ENCODE results near the gene EFHB.
"Not testable (repeated sequence)": the region's sequence is repeated elsewhere in the genome, so short reads cannot be mapped to it uniquely, and the experiment has no call there.

Gene EFHB

DNA sequence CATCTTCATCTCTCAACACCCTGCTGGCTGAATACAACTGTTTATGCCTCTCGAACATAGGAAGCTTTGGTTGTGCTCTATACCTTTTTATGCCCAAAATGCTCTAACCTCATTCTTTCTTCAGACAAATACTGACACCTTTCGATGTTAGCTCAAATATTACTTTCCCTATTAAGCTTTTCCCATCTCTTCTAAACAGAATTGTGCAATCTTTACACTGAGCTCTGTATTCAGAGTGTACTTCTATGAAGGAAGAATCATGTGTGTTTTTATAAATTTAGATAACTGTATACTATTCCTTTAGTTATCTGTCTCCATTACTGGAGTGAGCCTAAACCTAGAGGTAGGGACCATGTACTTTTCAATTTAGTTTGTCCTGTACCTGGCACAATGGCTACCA is 1.6 kb downstream of the EFHB start:
- DNase-seq (ENCODE audit: low read depth in 2 of 3, low spot score in 1 of 3): no peak

DNA sequence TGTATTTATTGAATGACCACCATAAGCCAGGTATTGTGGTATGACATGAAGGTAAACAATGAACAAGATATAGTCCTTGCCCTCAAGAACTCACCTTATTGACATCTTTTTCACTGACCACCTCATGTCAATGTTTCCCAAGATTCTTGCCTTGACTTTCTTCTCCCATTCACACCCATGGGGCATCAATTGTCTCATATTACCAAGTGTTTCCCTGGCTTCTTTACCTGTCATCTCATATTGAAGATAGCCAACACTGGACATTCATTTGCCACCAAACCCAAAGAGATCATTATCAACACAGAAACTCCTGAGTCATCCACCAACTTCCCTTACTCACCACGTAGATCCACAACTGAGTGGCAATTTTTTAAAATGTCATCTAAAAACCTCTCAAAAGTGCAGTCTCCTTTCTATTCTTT is 2.2 kb downstream of the EFHB start:
- peak in 1 of 3 donors; percentile 27 for DNase-seq (ENCODE audit: low read depth in 2 of 3, low spot score in 1 of 3)

DNA sequence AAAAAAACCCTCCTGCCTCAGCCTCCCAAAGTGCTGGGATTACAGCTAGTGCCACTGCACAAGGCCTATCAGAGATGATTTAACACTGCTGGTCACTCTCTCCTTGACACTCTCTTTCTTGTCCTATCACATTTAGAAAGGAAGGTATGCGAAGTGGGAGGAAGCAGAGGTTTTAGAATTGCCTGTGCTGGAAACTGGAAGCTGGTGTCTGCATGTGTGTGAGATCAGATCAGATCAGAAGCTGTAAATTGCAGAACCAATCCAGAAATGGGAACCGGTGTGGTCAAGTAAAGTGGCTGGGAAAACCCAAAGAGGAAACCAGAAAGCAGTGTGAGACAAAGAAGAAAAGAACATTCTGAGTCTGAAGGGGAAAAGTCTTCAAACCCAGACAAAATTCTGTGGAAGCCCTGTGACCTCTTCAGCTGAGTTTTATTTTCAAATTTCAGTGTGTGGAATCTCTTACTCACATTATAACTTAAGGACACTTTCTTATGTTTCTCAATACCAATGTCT is 2.8 kb downstream of the EFHB start:
- peak in 2 of 3 donors; percentile 39 to 48 for DNase-seq (ENCODE audit: low read depth in 2 of 3, low spot score in 1 of 3)

DNA sequence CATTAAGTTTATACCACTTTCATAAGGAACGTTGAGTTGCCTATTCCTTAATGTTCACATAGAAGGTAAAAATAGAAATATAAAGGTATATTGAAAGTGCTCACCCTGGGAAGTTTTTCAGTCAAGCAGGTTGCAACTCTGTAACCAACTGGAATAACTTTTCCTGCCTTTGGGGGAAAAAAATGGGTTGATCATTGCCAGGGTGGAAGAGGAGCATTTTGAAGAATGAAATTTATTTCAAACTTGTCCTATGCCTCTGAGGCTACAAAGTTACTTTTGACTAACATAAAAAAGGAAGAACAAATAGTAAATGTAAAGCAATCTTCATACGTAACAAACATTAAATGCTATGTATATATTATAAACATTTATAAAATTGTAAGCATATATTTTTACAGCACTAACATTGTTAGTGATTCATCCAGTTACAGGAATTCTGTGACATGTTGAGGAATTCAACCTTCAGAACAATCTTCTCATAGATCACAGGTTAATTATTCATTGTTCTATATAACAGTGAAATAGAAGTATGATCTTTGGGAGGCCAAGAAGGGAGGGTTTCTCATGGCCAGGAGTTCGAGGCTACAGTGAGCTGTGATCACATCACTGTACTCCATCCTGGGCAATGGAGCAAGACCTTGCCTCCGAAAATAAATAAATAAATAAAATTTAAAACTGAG is 13.5 kb downstream of the EFHB start:
- DNase-seq (ENCODE audit: low read depth in 2 of 3, low spot score in 1 of 3): no peak

DNA sequence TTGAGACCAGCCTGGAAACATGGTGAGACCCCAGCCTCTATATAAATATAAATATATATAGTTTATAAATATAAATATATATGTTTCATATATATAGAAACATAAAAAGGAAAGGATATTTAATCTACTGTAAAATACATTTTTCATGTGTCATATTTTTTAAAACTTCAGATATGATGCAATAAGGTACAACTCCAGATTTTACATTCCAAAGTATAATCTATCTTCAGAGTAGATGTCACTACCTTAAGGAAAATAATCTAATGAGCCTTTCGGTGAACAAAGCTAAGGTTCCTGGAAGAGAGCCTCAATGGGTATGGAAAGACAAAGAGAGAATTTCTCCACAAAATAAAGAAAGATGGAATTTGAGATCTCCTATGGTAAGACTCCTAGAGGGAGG is 16.9 kb downstream of the EFHB start:
- DNase-seq (ENCODE audit: low read depth in 2 of 3, low spot score in 1 of 3): no peak

DNA sequence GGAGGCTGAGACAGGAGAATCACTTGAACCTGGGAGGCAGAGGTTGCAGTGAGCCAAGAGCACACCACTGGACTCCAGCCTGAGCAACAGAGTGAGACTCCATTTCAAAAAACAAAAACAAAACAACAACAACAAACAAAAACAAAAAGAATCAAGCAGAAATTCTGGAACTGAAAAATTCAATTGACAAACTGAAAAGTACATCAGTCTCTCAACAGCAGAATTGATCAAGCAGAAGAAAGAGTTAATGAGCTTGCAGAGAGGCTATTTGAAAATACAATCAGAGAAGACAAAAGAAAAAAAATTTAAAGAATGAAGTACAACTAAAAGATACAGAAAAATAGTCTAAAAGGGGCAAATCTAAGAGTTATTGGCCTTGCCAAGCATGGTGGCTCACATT is 22.6 kb downstream of the EFHB start:
- no peak for DNase-seq (ENCODE audit: low read depth in 2 of 3, low spot score in 1 of 3)

DNA sequence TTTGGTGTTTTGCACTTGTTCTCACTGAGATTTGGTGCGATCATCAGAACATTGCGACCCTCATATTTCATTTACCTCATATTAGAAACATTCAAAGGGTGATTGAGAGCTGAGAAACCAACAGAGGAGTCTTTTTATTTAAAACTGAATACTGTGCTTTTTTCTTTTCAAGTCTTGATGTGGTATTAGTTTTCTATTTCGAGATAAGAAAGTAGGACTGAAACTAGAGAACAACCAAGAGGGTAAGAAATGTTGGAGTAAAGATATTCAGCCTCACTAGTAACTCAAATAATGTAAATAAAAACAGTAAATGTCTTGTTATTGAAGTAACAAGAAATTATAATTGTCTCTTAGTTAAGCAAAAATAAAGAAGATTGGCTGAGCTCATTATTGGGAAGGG is 26.5 kb downstream of the EFHB start:
- no peak for DNase-seq (ENCODE audit: low read depth in 2 of 3, low spot score in 1 of 3)

DNA sequence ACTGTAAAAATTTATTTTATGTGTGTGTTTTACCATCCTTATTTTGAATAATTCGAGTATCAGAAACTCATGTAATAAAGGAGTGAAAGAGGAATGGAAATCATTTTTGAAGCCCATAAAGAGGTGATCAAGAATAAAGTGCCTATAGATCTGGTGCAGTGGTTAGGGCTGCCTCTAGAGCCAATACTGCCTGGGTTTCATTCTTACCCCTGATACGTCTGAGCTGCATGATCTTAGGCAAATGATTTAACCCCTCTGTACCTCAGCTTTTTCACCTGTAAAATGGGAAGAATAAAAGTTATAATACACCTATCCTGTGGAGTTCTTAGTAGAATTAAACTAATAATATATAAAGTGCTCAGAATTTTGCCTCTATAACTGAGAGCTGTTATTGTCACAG is 30.4 kb downstream of the EFHB start:
- DNase-seq (ENCODE audit: low read depth in 2 of 3, low spot score in 1 of 3): no peak

DNA sequence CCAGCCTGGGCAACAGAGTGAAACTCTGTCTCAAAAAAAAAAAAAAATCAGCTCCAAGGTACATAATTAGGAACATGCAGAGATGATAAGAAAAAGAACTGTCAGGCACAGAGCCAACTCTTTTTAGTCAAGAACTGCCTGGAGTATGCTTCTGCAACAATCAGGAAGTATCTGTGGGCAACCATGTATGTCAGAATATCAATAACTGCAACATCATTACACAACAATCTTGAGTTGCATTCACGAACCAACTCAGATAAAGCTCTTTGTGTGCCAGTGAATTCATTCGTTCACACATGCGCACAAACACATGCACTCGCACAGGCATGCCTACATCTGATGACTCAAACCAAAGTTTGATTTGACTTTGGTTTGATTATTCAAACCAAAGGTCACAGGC is 32.1 kb downstream of the EFHB start:
- no peak for DNase-seq (ENCODE audit: low read depth in 2 of 3, low spot score in 1 of 3)

DNA sequence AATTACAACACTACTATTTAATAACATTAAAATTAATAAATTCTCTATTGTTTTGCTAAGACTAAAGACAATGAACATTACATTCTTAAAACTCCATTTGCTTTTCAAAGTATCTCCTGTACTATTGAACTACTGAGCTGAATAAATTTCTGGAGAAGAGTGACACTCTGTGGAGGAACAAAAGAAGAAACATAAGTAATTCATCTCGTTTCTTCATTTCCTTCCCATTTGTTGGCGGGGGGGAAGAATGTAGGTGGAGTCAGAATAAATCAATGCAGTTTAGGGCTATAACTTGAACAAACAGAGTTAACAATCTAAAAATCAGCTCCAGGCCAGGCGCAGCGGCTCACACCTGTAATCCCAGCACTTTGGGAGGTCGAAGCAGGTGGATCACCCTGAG is 32.7 kb downstream of the EFHB start:
- no peak for DNase-seq (ENCODE audit: low read depth in 2 of 3, low spot score in 1 of 3)

DNA sequence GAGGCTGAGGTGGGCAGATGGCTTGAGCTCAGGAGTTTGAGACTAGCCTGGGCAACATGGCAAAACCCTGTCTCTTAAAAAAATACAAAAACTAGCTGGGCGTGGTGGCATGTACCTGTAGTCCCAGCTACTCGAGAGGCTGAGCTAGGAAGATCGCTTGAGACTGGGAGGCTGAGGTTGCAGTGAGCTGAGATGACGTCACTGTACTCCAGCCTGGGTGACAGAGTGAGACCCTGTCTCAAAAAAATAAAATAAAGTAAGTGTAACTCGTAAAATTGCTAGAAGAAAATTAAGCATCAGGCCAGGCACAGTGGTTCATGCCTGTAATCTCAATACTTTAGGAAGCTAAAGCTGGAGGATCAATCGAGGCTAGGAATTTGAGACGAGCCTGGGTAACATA is 34.2 kb downstream of the EFHB start:
- not testable (repeated sequence) for DNase-seq (ENCODE audit: low read depth in 2 of 3, low spot score in 1 of 3)

DNA sequence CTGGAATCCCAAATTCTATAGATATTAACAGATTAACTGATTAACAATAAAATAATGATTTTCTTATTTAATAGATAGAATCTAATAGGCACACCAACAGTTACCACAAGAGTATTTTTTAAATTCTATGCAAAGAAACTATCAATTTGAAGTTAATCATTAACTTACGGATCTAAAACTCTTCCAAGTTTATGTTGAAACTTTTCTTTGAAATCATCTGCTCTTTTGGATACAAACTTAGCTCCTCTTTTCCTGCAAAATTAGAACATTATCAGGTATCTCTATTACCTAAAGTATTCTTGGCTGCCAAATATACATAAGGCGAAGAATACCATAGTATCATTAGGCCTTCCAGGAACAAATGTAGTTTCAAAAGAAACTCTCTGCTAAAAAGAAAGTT is 34.8 kb downstream of the EFHB start:
- DNase-seq (ENCODE audit: low read depth in 2 of 3, low spot score in 1 of 3): no peak

DNA sequence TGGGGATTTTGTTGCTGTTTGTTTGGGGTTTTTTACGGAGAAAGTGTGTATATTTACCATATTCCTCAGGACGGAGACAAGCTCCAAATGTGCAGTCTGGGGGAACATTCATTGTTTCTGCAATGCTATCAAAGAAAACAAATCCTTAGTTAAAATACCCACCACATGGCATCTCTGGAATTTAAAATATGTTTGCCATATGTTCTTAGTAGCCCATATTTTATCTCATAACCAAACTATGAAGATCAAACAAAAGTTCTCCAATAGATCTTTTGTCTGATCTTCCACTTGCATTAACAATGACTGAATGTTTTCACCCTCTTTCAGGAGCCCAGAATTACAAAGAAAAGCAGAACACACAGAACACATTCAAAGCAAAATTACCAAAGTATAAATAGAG is 35.3 kb downstream of the EFHB start:
- no peak for DNase-seq (ENCODE audit: low read depth in 2 of 3, low spot score in 1 of 3)

DNA sequence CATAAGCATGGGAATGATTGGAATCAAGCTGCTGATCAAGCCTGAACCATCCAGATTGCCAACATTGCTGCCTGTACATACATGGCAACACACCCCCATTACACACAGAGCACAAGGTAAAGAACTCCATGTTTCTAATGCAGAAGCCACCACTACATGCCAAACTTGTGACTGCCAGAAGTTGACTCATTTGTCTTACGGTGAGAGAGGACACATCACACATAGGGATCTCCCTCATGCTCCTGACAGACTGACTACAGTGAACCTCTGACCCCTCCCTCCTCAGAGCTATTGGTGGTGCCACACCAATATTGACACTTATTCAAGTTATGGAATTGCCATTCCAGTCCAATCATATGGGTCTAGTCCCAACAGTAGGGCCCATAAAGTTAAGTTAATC is 42.3 kb downstream of the EFHB start:
- no peak for DNase-seq (ENCODE audit: low read depth in 2 of 3, low spot score in 1 of 3)

DNA sequence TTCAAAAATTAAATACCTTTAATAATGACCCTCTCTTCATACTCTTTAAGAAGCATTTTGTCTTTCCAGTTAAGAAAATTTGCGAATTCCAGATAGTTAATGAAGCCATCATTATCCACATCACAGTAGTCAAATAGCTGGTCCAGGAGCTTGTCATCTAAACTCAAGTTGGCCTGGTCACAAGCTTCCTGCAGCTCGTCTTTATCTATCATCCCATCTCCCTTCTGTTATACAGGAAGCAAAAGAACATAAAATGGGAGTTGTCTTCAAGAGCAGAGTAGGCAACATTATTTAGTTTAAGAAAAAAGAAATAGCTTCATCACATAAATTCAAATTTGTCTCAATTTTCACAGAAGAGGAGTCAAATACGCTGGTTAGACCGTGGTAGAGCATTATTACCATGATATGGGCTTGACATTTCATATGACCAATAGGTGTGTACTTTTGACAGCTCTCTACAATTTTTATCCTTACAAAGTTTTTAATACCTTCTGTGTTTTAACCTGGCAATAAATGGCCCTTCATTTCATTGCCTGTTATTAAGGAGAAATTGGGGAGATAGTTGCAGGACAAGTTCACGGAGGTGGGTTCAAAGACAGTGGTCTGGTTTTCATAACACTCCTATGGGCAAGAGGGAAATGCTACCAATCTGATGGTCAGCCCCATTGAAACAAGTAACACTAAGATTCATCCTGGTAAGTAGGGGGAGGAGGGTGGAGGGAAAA is 45.4 kb downstream of the EFHB start:
- no peak for DNase-seq (ENCODE audit: low read depth in 2 of 3, low spot score in 1 of 3)

DNA sequence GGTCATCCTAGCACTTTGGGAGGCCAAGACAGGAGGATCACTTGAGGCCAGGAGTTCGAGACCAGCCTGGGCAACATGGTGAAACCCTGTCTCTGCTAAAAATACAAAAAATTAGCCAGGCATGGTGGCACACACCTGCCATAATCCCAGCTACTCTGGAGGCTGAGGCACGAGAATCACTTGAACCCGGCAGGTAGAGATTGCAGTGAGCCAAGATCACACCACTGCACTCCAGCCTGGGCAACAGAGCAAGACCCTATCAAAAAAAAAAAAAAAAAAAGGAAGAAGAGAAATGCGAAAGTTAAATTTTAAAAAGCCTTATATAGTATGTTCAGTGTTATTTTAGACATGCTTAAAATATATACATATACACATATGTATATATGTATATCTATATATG is 46.9 kb downstream of the EFHB start:
- DNase-seq (ENCODE audit: low read depth in 2 of 3, low spot score in 1 of 3): not testable (repeated sequence)

DNA sequence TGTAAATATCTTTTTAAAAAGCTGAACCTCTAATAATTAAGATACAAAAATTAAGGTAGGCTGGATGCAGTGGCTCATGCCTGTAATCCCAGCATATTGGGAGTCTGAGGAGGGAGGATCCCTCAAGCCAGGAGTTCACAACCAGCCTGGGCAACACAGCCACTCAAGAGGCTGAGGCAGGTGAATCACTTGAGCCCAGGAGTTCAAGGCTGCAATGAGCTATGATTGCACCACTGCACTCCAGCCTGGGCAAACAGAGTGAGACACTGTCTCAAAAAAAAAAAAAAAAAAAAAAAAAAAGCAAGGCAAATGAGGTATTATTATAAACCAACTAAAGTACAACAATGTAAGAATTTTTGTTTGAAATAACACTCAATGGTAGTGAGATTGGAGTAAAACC is 47.6 kb downstream of the EFHB start:
- DNase-seq (ENCODE audit: low read depth in 2 of 3, low spot score in 1 of 3): no peak

DNA sequence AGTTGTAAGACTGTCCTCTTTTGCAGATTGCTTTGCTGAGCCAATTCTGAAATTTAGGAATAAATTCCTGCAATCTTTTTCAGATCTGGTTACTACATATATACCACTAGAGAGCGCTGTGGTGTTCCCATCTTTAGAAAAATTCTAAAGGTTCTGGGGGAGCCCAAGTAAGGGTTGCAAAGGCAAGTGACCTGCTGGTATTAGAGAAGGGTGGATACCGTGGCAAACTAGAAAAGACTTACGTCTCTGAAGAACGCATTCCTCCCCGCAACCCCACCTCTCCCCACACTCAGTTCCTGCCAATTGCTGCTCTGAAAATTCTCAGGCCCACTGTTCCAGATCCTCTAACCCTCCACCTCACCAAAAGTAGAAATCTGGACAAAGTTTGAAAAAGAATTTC is 48.5 kb downstream of the EFHB start:
- DNase-seq (ENCODE audit: low read depth in 2 of 3, low spot score in 1 of 3): peak in 1 of 3 donors; percentile 5

DNA sequence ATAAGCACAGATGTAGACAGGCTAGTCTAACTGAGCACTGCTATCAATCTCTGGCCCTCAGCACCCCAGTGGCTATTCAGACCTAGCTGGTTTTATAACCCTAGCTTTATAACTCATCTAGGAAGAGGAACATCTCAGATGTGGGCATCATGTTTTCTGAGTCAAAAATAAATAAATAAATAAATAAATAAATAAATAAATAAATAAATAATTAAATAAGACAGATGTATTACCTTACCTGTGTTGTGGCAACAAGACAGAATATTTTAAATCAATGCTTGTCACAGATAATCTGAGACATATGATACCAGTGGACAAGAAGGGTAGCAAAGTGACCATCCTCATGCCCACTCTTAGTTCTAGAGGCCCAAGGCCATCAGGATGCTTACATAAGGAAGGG is 52.2 kb downstream of the EFHB start:
- no peak for DNase-seq (ENCODE audit: low read depth in 2 of 3, low spot score in 1 of 3)

DNA sequence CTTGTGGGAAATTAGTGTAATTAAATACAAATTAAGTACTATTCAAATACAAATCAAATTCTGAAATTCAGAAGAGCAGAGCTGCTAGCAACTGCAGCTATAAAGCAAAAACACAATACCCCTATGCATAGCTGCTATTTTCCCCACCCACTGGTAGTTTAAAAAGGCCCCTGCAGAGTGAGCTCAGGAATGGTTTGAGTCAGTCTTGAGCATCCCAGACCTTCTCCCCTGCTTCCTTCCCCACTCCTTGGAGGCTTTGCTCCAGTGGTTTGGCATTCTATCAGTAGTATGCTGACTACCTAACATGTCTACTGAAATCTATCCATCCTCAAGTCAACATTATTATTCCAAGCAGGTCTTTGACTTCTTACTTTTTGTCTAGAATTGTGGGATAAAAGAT is 53.0 kb downstream of the EFHB start:
- no peak for DNase-seq (ENCODE audit: low read depth in 2 of 3, low spot score in 1 of 3)

DNA sequence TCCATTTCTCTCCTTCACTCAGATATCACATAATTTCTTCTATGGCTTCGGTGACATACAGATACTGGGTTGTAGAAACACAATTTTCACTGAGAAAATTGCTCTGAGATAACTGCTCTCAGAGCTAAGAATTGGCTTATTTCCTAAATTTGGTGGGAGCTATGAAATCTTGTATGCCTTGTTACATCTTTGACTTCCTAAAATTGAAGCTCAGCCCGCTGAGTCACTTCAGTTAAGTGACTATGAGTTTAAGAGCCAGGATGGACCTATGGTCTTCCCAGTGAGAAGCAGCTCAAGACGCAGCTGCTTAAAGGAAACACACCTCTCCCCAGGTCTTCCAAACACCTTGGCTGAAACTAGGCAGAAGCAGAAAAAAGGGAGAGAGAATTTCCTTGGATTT is 56.4 kb downstream of the EFHB start:
- no peak for DNase-seq (ENCODE audit: low read depth in 2 of 3, low spot score in 1 of 3)

DNA sequence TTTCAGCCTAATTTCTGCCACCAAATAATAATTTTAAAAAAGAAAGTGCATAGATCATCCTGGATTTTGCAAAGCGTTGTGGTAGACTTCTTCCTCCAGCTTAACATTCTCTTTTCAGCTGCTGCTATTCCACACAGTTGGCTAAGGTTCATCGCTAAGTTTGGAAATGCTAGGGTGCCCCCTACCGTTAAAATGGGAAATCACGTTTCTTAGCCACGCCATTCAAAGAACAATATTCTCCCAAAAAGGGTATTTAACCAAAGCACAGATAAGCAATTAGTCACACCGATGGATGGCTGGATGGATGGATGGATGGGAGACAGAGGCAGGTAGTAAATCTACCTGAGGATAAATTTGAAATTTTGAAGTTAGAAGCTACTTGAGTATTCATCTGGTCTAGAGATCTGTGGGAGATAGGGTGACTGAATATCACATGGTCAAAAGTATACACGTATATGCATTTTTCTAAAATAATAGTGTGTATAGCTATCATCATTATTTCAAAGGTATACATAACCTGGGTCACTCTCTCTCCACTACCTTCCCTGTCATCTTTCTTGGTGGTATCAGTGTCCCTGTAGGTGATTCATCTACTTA is 67.2 kb downstream of the EFHB start:
- DNase-seq (ENCODE audit: low read depth in 2 of 3, low spot score in 1 of 3): peak in 2 of 3 donors; percentile 12 to 58

All from stimulated activated CD4-positive, alpha-beta T cell treated with anti-CD3 and anti-CD28 coated beads, Interleukin-12 subunit alpha, Interleukin-12 subunit beta, amount 100 ng/mL, for 48 hours (primary cell).